Liver (tissue), 9 donors: ENCODE results near the gene WDR27. TPM values are rescaled to one million over a fixed set of nuclear protein-coding genes. Genes with fewer than 3 reads are reported as not detected.

ENCODE experiments used
- DNase-seq: peaks from one replicate; pipeline ENCODE4 v3.0.0-alpha.2; 2017; ENCODE audit warnings: low spot score
- H3K27ac ChIP-seq, 2 donors: one replicate each; pipeline ENCODE4 v1.7.0; 2013; ENCODE audit warnings: inconsistent platforms in 2 of 2, low read length in 2 of 2, control low read depth in 1 of 2, low read depth in 1 of 2, mild to moderate bottlenecking in 1 of 2
- H3K27me3 ChIP-seq, 4 donors: one replicate each; pipeline versions ENCODE4 v1.6.1 to v1.7.0; 2013; ENCODE audit warnings: low read length in 3 of 4, inconsistent platforms in 1 of 4, mild to moderate bottlenecking in 1 of 4, moderate library complexity in 1 of 4; ENCODE audit not compliant: control insufficient read depth in 4 of 4, insufficient read depth in 4 of 4
- H3K36me3 ChIP-seq, 4 donors: one replicate each; pipeline versions ENCODE4 v1.6.1 to v1.7.0; 2013; ENCODE audit warnings: low read length in 3 of 4, mild to moderate bottlenecking in 3 of 4, low read depth in 1 of 4, moderate library complexity in 1 of 4; ENCODE audit not compliant: control insufficient read depth in 4 of 4, insufficient read depth in 3 of 4
- H3K4me1 ChIP-seq, 4 donors: one replicate each; pipeline versions ENCODE4 v1.6.1 to v1.7.0; 2013; ENCODE audit warnings: low read length in 3 of 4, mild to moderate bottlenecking in 3 of 4, moderate library complexity in 1 of 4; ENCODE audit not compliant: control insufficient read depth in 4 of 4, insufficient read depth in 4 of 4
- H3K4me3 ChIP-seq, 3 donors: one replicate each; pipeline versions ENCODE4 v1.6.1 to v1.7.0; 2013; ENCODE audit warnings: low read length in 3 of 3, control low read depth in 1 of 3, low read depth in 1 of 3, mild to moderate bottlenecking in 1 of 3
- H3K9ac ChIP-seq, 2 donors: one replicate each; pipeline ENCODE4 v1.7.0; 2013; ENCODE audit warnings: low read length in 2 of 2, mild to moderate bottlenecking in 2 of 2, moderate library complexity in 2 of 2, control low read depth in 1 of 2, low read depth in 1 of 2
- H3K9me3 ChIP-seq, 4 donors: one replicate each; pipeline versions ENCODE4 v1.6.1 to v1.7.0; 2013; ENCODE audit warnings: low read length in 3 of 4; ENCODE audit not compliant: control insufficient read depth in 4 of 4
- ATF3 ChIP-seq: IDR thresholded peaks from 2 replicates; pipeline ENCODE4 v1.6.1; 2016; ENCODE audit warnings: antibody characterized with exemption
- EGR1 ChIP-seq, 2 donors: IDR thresholded peaks; 2 replicates each; pipeline ENCODE4 v1.6.1; 2016 to 2018; ENCODE audit warnings: antibody characterized with exemption in 2 of 2, low read depth in 2 of 2
- FOXA1 ChIP-seq: IDR thresholded peaks from 2 replicates; pipeline ENCODE4 v1.6.1; 2016; ENCODE audit warnings: antibody characterized with exemption
- GABPA ChIP-seq, 2 donors: IDR thresholded peaks in 1 of 2; conservative IDR thresholded peaks in 1 of 2; 2 replicates each; pipeline ENCODE4 v1.6.1; 2016; ENCODE audit warnings: antibody characterized with exemption in 2 of 2, mild to moderate bottlenecking in 1 of 2, moderate library complexity in 1 of 2
- HNF4A ChIP-seq, 2 donors: conservative IDR thresholded peaks; 2 replicates each; pipeline ENCODE4 v1.6.1; 2016; ENCODE audit warnings: antibody characterized with exemption in 2 of 2, mild to moderate bottlenecking in 2 of 2
- HNF4G ChIP-seq: IDR thresholded peaks from 2 replicates; pipeline ENCODE4 v1.6.1; 2016; ENCODE audit warnings: antibody characterized with exemption
- JUND ChIP-seq, 2 donors: IDR thresholded peaks; 2 replicates each; pipeline ENCODE4 v1.6.1; 2016; ENCODE audit warnings: antibody characterized with exemption in 2 of 2
- MAX ChIP-seq: IDR thresholded peaks from 2 replicates; pipeline ENCODE4 v1.6.1; 2016; ENCODE audit warnings: antibody characterized with exemption
- NR2F2 ChIP-seq: IDR thresholded peaks from 2 replicates; pipeline ENCODE4 v1.6.1; 2016; ENCODE audit warnings: antibody characterized with exemption
- RAD21 ChIP-seq, 2 donors: IDR thresholded peaks; 2 replicates each; pipeline ENCODE4 v1.6.1; 2016; ENCODE audit warnings: antibody characterized with exemption in 2 of 2, mild to moderate bottlenecking in 2 of 2
- SP1 ChIP-seq: IDR thresholded peaks from 2 replicates; pipeline ENCODE4 v1.6.1; 2018; ENCODE audit warnings: antibody characterized with exemption, mild to moderate bottlenecking
- TAF1 ChIP-seq: conservative IDR thresholded peaks from 2 replicates; pipeline ENCODE4 v1.6.1; 2016; ENCODE audit warnings: antibody characterized with exemption, mild to moderate bottlenecking
- YY1 ChIP-seq: IDR thresholded peaks from 2 replicates; pipeline ENCODE4 v1.6.1; 2016; ENCODE audit warnings: antibody characterized with exemption, mild to moderate bottlenecking
- WGBS: extraction: QIAGEN DNeasy Blood & Tissue Kit; methylation state at CpG from one replicate; pipeline ENCODE4 v1.1.7; 2013; 5-methylcytosine and 5-hydroxymethylcytosine counted together
- polyA plus RNA-seq, 2 donors: library from polyadenylated mRNA; stranded (reverse) in 1 of 2; unstranded in 1 of 2; fragments of 200-250 nt in 1 of 2; fragments of >200 nt in 1 of 2; fragmentation: Nextera tagmentation in 1 of 2; extraction: Ambion mirVana in 1 of 2; gene quantifications; one replicate each; pipeline versions ENCODE4 v1.2.1 to v1.2.3, GENCODE V29; 2013 to 2015
- total RNA-seq, 2 donors: library from RNA; depleted of rRNA; stranded (reverse); fragments of >200 nt; gene quantifications; one replicate each; pipeline ENCODE4 v1.2.3, GENCODE V29; 2014
- TF ChIP-seq, protein P1 (sequence below): fragments of 150-350 bp; IDR thresholded peaks from 2 replicates; pipeline ENCODE4 v1.5.1; 2017; ENCODE audit warnings: improper control_type of control experiment, low read depth, low read length; ENCODE audit not compliant: missing input control
- TF ChIP-seq, protein P2 (sequence below): IDR thresholded peaks from 2 replicates; pipeline ENCODE4 v1.6.1; 2016; ENCODE audit warnings: antibody characterized with exemption, mild to moderate bottlenecking
- donor health status: healthy.
- donor health status: healthy.
- donor health status: healthy.
- donor health status: healthy.
- donor health status: healthy.

The WDR27 gene
- total and polyA plus RNA-seq, 4 donors: 3.7 to 20.1 (median 7.7) TPM

DNA sequence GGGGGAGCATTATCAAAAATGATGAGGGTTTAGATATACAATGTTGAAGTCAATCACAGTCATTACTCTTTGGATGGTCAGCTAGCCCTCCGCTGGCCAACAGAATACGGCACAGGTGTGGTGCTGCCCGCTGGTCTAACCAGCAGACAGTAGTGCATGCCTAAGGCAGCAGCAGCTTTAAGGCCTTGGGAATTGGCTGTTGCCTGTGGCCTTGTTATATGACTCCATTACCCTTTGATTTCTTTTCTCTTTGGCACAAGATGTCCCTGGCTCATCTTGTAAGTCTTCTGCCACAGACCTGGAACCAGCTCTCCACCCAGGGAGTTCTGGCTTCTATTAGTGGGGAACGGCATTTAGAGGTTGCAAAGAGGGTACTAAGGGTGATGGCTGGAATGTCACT is 110.2 kb downstream of the WDR27 start (continued):
- no peak for TF ChIP-seq YY1
- TF ChIP-seq NR2F2: no peak
- no peak for TF ChIP-seq SP1
- no peak for TF ChIP-seq TAF1
- no peak for TF ChIP-seq JUND (IDR thresholded peaks at IDR 0.05)
- TF ChIP-seq EGR1 (IDR thresholded peaks at IDR 0.05; ENCODE audit: low read depth in 2 of 2): no peak
- no peak for TF ChIP-seq ATF3
- TF ChIP-seq, protein P1, sequence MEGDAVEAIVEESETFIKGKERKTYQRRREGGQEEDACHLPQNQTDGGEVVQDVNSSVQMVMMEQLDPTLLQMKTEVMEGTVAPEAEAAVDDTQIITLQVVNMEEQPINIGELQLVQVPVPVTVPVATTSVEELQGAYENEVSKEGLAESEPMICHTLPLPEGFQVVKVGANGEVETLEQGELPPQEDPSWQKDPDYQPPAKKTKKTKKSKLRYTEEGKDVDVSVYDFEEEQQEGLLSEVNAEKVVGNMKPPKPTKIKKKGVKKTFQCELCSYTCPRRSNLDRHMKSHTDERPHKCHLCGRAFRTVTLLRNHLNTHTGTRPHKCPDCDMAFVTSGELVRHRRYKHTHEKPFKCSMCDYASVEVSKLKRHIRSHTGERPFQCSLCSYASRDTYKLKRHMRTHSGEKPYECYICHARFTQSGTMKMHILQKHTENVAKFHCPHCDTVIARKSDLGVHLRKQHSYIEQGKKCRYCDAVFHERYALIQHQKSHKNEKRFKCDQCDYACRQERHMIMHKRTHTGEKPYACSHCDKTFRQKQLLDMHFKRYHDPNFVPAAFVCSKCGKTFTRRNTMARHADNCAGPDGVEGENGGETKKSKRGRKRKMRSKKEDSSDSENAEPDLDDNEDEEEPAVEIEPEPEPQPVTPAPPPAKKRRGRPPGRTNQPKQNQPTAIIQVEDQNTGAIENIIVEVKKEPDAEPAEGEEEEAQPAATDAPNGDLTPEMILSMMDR: no peak
- no peak for TF ChIP-seq HNF4A (conservative IDR thresholded peaks at IDR 0.05)
- TF ChIP-seq HNF4G: no peak

GRCh38 chr6:169590376-169590939 is 111.4 kb downstream of the WDR27 start:
- DNase-seq: no peak
- Histone ChIP-seq H3K4me3 (no peak overlapping the region), H3K9ac (no peak overlapping the region), H3K27me3 (no peaks in the 10 kb centered on the region), H3K4me1 (peaks cover 1 to 12% (median 7%) of the 10 kb centered on the region in 4 donors), H3K27ac (peak overlapping the region in 1 of 2 donors; percentile 77), H3K36me3 (no peaks in the 10 kb centered on the region), H3K9me3 (no peaks in the 10 kb centered on the region)
- TF ChIP-seq HNF4G: no peak
- TF ChIP-seq YY1: no peak
- no peak for TF ChIP-seq NR2F2
- TF ChIP-seq EGR1 (IDR thresholded peaks at IDR 0.05; ENCODE audit: low read depth in 2 of 2): no peak
- TF ChIP-seq MAX: no peak
- no peak for TF ChIP-seq ATF3
- TF ChIP-seq JUND (IDR thresholded peaks at IDR 0.05): no peak
- TF ChIP-seq HNF4A (conservative IDR thresholded peaks at IDR 0.05): no peak
- TF ChIP-seq, protein P2, sequence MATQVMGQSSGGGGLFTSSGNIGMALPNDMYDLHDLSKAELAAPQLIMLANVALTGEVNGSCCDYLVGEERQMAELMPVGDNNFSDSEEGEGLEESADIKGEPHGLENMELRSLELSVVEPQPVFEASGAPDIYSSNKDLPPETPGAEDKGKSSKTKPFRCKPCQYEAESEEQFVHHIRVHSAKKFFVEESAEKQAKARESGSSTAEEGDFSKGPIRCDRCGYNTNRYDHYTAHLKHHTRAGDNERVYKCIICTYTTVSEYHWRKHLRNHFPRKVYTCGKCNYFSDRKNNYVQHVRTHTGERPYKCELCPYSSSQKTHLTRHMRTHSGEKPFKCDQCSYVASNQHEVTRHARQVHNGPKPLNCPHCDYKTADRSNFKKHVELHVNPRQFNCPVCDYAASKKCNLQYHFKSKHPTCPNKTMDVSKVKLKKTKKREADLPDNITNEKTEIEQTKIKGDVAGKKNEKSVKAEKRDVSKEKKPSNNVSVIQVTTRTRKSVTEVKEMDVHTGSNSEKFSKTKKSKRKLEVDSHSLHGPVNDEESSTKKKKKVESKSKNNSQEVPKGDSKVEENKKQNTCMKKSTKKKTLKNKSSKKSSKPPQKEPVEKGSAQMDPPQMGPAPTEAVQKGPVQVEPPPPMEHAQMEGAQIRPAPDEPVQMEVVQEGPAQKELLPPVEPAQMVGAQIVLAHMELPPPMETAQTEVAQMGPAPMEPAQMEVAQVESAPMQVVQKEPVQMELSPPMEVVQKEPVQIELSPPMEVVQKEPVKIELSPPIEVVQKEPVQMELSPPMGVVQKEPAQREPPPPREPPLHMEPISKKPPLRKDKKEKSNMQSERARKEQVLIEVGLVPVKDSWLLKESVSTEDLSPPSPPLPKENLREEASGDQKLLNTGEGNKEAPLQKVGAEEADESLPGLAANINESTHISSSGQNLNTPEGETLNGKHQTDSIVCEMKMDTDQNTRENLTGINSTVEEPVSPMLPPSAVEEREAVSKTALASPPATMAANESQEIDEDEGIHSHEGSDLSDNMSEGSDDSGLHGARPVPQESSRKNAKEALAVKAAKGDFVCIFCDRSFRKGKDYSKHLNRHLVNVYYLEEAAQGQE: no peak
- TF ChIP-seq, protein P1: no peak
- no peak for TF ChIP-seq RAD21 (IDR thresholded peaks at IDR 0.05)
- no peak for TF ChIP-seq GABPA (IDR thresholded peaks at IDR 0.05 in 1 of 2, conservative IDR thresholded peaks at IDR 0.05 in 1 of 2)
- no peak for TF ChIP-seq FOXA1
- 91% methylated on average over 10 of the region's 10 CpGs for WGBS
